GM12875 (cell line): ENCODE data around the gene STRADA.
A peak's percentile ranks its signal among the peaks of the same experiment; 100 is the strongest.

Experiments
- H3K4me3 ChIP-seq: one replicate; pipeline ENCODE4 v1.5.1; 2011; ENCODE audit warnings: low read depth, low read length, control low read depth
- CTCF ChIP-seq: IDR thresholded peaks from 2 replicates; pipeline ENCODE4 v1.5.1; 2011; ENCODE audit warnings: low read depth, mild to moderate bottlenecking, control low read depth, inconsistent platforms, low read length, moderate library complexity, borderline replicate concordance; ENCODE audit not compliant: insufficient read depth

Gene STRADA

GRCh38 chr17:63692195-63692816 is 49.3 kb downstream of the STRADA start:
- no peak for TF ChIP-seq CTCF
- H3K4me3 ChIP-seq = no peak overlapping the region

- no peak for TF ChIP-seq CTCF
- H3K4me3 ChIP-seq = no peak overlapping the region
Measured at GRCh38 chr17:63689479-63689878, 52.1 kb downstream of the STRADA start.

GRCh38 chr17:63688396-63689020 is 53.1 kb downstream of the STRADA start:
- no peak overlapping the region for H3K4me3 ChIP-seq
- TF ChIP-seq CTCF = 0 out of 2 replicates have a peak, but pooled peaks have one; percentile 6

GRCh38 chr17:63686138-63686685 is 55.4 kb downstream of the STRADA start:
- no peak overlapping the region for H3K4me3 ChIP-seq
- TF ChIP-seq CTCF = no peak

- H3K4me3 ChIP-seq = no peak overlapping the region
- TF ChIP-seq CTCF = no peak
Measured at GRCh38 chr17:63685578-63685977, 56.0 kb downstream of the STRADA start.

- no peak overlapping the region for H3K4me3 ChIP-seq
- TF ChIP-seq CTCF = no peak
Measured at GRCh38 chr17:63685041-63685440, 56.6 kb downstream of the STRADA start.

- no peak overlapping the region for H3K4me3 ChIP-seq
- no peak for TF ChIP-seq CTCF
Measured at GRCh38 chr17:63682981-63683380, 58.6 kb downstream of the STRADA start.
